ENCODE data around the gene MEN1.

The MEN1 gene

DNA sequence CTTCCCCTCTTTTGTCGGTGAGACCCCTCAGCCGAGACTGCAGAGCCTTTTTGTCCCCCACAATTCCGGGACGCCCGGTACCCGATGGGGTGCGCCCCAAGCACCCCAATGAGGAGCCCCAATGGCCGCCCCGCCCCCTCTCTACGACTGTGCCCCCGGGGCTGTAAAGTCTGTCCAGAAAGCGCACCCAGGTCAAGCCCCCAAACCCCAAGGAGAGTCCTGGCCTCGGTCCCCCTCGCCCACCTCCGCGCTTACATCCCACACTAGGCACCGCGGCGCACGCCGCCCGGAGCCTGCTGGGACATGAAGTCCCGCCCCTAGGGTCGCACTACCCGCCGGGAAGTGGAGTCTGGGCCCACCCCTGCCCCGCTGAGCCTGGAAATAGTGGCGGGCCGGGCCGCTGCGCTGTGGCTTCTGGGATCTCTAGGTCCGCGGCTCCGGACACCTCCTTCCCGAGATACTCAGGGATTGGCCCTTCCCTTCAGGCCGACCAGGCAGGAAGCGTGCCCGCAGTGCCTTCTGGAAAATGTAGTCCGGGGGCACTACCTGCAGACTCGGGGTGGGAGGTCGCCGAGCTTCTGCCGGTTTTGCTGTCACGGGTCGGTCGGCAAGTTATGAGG, at the start of gene MEN1:
Gene MEN1 (minus strand): TSS at position 281 of the 620 bp plus-strand sequence. CDS start 442 bp downstream, outside the sequence.
- DNase-seq (ENCODE audit: low read depth in 2 of 3, low spot score in 1 of 3) = peak; percentile 79 to 81 (median 81)

DNA sequence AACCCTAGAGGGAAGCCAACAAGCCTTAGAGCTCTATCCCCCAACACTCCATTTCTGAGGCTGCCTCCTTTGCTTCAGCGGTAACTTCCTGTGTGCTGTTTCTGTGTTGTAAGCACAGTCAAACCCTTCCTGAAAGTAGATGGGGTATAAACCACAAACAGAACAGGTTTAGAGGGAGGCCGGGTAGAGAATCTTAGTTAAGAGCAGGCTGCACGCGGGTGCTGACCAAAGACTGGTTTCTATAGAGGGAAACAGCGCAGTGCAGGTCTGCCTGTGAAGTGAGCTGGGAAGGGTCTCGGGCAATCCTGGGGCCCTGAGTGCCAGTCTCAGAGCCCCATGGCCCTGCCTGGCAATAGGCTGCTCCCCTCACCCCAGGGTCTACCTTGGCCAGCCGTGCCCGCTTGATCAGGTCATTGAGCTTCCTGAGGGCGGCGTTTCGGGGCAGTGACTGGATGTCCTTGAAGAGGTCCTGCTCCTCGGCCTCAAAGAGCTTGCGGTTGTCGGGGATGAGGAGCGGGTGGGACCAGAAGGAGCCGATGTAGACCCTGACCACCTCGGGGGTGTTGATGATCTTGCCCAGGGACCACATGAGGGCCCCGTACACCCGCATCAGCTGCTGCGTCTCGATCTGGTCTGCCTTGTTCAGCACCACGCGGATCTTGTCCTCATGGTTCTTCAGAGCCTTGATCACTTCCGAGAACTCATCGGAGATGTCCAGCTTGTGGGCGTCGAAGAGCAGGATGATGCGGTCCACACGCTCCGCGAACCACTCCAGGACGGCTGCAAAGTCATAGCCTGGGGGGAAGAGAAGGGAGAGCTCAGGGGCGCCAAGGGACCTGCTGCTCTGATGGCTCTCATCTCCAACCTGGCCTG, 49.4 kb upstream of the MEN1 start:
- peak in 2 of 3 donors; percentile 59 to 62 for DNase-seq (ENCODE audit: low read depth in 2 of 3, low spot score in 1 of 3)

DNA sequence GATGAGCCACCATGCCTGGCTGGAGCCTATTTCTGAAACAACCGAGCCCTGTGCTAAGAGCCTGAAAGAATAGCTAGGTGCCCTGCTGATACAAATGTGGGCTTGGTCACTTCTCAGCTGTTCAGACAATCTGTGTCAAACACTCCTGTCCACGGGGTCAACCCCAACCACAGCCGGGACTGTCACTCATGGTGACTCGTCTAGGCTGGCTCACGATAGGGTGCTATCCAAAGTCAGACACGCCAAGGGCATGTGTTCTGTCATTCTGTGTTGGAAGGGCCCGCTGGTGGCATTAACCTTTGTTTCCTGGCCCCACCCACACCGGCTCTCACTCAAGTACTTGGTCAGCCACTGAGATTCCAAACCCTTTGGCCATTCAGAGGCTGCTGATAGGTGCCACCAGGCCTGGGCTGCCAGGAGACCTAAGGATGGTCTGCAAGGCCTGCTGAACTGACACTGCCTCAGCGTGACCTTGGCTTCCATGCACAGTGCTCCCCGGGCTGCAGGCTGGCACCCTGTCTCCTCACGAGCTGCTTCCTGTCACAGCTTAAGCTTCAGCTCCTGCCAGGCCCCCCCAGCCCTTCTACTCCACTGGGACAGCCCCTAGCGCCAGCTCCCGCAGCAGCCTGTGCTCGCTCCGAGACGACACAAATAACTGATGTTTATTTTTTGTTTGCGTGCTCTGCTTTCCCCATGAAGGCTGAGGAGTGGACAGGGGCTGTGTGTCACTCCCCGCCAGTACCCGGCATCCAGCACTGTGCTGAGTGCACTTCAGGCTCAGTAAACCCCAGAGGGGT, 48.3 kb upstream of the MEN1 start:
- no peak for DNase-seq (ENCODE audit: low read depth in 2 of 3, low spot score in 1 of 3)

DNA sequence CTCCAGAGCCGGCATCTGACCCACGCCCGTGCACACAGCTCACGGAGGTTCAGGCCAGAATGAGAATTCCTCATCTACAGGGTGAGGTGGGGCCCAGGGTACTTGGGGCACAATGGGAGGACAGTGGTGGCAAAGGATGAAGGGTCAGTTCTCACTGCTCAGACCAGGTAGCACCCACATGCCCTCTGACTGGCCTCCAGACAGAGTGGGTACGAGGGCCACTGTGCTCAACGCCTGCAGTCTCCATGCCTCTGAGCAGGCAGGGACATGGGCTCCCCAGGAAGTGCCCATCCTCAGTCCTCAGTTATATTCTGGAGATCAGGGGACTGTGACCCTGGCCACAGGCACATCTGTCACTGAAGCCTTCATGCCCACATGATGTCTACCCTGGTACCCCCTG, 47.1 kb upstream of the MEN1 start:
- DNase-seq (ENCODE audit: low read depth in 2 of 3, low spot score in 1 of 3) = no peak

DNA sequence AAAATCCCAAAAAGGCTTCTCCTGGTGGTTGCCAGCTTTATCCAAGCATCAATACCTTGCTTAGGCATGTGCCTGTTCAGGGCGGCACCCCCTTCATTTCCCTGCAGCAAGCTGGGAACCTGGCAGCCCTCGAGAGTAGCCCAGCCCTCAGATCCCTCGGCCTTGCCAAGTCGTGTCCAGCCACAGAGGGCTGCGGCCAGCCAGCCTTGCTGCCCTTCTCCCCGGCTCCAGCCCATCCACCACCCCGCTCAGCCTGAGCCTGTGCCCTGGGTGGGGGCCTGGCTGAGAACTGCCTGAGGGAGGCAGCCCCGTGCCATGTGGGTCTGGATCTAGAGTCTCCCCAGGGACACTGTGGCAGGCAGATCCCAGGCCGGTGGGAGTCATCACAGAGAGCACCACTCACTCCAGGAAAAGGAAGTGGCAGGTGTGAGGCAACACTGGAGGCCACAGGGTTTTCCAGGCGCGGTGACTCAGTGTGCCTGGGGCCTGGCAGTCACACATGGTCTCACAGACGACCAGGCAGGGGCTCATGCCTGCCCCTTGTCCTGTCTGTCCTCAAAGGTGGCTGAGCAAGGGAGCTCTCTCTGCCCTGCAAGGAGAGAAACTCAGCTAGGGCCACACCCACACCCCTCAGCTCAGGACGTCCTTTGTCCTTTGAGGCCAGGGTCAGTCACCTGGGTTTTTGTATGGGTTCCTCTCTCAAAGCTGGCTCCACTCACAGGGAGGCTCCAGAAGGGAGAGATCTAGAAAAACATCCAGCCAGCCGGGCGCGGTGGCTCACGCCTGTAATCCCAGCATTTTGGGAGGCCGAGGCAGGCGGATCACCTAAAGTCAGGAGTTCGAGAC, 46.3 kb upstream of the MEN1 start:
- peak; percentile 64 to 75 (median 71) for DNase-seq (ENCODE audit: low read depth in 2 of 3, low spot score in 1 of 3)

DNA sequence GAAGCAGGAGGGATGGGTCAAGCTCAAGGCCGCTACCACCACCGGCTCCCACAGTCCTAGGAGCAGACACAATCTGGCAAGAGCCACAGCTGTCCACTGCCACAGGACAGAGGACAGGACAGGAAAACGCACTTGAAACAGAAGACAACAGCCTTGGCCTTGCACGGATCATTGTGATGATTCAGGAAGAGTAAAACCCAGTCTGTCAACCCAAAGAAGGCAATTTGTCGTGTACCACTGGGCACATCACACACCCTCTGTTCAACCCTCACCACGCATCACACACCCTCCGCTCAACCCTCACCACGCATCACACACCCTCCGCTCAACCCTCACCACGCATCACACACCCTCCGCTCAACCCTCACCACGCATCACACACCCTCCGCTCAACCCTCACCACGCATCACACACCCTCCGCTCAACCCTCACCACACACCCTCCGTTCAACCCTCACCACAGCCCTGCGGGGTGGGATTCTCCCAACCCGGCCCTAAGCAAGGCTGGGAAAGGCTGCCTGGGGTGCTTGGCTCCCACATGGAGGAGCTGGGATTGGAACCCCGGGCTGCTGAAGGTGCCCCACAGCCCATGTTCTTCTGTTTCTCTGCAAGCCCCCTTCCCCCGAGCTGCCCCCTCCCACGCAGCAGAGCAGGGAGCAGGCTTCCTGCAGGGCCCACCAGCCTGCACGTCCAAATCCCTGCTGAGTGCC, 45.4 kb upstream of the MEN1 start:
- no peak for DNase-seq (ENCODE audit: low read depth in 2 of 3, low spot score in 1 of 3)

DNA sequence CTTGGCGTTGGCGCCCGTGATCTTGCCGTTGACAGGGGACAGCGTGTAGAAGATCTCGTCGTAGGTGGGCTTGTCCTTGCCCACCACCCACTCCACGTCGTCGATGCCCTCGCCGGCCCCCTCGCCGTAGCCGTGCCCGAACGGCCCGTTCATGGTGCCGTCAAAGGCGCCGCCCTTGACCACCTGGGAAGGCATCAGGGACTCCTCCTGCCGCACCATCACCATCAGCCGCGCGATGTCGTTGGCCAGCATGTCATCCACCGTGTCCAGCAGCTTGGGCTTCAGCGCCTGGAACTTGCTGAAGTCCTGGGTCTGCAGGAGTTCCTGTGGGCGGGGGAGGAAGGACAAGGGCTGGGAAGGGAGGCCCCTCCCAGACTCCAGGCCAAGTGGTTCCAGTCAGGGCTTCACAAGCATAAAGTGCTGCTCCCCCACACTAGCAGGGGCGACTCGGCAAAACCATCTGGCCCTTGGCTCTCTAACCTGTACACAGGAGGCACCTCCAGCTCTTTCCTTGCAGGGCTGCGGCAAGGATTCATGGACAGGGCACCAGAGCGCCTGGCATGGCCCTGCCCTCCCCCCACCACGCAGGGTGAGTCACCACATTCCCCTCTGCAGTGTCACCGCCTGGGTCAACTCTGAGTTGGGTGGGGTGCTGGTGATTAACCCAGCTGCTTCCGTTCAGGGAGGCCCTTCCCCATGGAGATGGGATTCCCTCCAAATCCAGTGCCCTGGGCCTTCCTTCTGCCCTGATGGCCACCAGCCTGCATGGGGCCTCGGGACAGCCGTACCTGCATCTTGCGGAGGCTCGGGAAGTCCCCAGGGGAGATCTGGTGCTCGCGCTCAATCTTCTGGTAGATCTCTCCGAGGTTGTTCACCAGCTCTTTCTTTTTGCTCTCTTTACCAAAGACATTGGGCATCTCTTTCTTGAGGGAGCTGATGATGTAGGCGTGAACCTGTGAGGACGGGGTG, 44.5 kb upstream of the MEN1 start:
- DNase-seq (ENCODE audit: low read depth in 2 of 3, low spot score in 1 of 3) = no peak

DNA sequence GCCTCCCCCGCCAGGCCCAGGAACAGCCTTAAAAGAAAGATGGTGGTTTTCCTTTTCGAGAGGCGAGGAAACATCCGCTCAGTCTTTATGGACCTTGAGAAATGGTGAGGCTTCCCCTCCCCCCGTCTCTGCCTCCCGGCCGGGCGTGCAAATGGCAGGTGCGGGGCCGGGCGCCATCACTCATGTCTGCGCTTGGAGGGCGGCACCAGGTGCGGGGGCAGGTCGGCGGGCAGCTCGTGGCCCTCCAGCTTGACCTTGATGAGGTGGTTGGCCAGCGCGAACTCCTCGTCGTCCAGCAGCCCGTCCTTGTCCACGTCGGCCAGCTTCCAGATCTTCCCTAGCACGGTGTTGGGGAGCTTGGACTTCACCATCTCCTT, 43.8 kb upstream of the MEN1 start:
- no peak for DNase-seq (ENCODE audit: low read depth in 2 of 3, low spot score in 1 of 3)

DNA sequence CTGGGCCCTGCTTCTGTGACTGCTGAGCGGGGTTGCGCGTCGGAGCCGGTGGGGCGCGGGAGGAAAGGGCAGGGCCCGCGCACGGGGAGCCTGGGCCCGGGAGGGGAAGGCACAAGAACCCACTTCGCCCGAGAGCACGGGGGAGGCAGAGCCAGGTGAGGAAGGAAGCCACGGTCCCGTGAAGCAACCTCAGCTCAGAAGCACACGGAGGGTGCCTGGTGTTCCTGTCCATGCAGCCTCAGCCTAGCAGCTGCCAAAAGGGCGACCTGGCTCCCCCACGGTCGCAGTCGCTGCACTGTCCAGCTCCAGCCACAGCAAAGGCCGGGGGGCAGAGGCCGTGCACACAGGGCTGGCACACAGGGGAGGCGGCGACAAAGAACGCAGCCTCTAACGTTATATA, 43.4 kb upstream of the MEN1 start:
- DNase-seq (ENCODE audit: low read depth in 2 of 3, low spot score in 1 of 3) = no peak

DNA sequence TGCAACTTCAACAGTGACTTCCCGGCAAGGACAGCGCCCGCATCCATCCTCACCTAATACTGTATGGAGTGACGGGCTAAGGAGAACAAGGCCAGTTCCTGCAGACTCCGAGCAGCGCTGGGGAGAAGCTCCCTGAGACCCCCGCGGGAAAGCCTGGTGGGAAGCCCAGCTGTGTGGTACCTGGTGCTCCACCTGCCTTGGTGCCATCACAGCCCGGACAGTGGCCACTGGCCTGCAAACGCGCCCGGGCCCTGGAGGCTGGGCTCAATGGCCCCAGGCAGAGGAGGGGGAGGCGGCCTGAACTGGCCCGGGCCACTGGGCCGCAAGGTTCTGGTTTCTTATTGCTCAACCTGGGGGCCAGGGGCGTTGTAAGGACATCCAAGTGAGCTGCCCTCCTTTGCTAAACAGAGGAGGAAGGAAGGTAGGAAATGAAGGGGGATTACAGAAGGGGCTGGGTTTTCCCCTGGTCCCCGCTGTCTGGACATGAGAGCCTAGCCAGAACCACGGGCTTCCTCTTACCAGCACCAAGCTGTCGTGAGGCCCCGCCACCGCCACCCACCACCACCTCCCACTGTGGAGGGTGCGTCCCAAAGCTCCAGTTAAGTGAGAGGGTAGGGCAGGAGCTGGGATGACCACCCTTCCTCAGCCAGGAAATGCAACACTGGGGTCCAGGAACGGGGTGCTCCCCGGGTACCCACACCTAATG, 42.6 kb upstream of the MEN1 start:
- DNase-seq (ENCODE audit: low read depth in 2 of 3, low spot score in 1 of 3) = no peak

DNA sequence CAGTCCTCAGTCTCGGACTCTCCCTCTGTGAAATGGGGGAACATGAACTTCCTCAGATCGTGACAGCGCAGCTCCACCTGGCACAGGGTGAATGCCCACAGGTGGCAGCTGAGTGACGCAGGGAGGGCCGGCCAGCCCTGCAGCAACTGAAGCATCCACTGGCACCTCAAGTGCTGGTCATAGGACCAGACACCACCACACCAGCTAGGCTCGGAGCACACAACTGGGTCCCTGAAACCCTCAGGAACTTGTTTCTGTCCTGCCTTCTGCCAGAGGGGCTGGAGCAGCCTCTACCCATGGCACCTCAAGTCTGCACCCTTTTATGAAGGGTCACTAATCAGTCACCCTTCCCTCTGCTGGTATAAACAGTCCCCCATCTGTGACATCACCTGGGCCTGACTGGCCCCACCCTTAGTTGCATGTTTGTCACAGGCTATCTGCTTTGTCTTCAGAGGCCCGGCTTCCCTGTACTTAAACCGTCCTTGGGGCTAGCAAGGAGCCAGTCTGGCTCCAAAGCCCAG, 41.5 kb upstream of the MEN1 start:
- DNase-seq (ENCODE audit: low read depth in 2 of 3, low spot score in 1 of 3) = no peak

DNA sequence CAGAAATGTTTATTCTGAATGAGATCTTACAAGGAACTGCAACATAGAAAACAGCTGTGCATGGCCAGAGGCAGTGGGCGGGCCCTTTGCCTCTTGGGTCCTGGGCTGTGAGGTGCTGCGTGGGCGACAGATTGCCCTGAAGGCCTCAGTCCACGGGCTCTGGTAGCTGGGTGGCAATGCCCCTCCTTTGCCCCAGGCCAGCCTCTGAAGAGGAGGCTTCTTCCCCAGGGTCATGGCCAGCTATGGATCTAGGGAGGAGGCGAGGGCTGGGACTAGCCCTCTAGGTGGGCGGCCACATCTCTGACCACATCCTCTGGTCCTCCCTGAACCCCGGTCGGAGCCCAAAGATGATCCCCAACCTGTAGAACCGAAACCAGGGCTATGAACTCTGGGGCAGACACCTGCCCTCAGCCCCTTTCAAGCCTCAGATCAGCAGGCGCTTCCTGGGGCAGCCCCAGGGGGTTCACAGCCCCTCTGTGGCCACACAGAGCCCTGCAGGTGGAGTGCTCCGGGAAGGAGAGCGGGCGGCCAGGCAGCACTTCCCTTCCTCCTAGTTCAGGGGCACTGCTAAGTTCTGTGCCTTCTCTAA, 40.7 kb upstream of the MEN1 start:
- DNase-seq (ENCODE audit: low read depth in 2 of 3, low spot score in 1 of 3) = peak in 1 of 3 donors; percentile 52

DNA sequence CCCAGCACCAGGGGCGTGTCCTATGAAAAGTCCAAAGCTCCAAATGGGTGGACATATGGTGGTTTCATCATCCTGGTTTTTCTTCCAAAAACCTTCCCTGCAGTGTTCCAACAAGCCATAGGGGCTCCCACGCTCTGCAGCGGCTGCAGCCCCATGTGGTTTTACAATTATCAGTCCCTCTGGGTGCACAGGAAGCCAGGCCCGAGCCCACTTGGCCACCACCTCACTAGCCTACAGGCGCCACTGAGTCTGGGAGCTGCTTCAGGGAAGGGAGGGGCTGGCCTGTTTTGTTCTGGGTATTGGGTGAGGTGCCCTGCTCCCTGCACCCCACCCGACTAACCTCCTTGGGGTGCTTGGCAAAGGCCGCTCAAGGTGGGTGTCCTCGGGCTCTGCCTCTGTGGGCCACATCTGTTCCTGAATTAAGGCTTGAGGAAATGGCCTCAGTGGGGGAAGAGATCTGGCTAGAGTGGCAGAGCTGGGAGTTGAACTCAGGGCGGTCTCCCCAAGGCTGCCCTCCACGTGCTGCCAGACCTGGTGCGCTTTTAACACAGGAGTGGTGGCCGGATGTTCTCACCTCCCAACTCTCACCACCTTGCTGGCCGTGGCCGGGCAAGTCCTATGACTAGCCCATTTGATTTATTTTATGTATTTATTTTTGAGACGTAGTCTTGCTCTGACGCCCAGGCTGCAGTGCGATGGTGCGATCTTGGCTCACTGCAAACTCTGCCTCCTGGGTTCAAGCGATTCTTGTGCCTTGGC, 39.4 kb upstream of the MEN1 start:
- DNase-seq (ENCODE audit: low read depth in 2 of 3, low spot score in 1 of 3) = no peak

DNA sequence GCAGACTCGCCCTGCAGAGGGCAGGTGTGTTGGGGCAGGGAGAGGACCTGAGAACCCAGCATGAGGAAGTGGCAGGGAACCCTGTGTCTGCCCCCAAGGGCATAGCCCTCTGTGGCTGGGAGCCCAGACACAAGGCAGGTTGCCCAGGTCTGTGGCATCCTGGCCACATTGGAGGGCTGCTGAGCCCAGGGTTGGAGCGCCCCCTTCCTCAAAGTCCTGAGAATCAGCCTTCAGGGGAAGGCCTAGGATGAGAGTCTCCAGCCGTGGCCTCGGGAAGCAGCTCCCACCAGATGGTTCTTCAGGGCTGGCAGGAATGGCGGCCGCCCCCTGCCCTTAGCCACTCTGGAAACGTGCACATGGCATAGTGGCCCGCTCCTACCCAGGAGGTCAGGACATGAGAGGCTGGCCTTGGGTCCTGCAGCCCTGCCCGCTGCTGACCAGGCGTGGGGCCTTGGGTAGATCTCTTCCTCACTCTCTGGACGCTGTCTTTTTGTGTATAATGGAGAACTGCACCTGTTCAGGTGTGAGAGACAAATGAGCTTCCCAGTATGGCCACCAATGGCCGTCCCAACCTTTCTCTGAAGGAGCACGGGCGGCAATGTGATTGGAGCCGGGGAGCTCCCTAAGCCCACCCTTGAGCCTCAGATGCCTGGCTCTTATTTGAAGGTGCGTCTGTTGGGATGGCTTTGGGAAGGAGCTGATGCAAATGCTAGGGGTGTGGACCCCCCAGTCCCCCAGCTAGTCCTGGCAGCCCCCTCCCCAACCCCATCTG, 38.7 kb upstream of the MEN1 start:
- no peak for DNase-seq (ENCODE audit: low read depth in 2 of 3, low spot score in 1 of 3)

DNA sequence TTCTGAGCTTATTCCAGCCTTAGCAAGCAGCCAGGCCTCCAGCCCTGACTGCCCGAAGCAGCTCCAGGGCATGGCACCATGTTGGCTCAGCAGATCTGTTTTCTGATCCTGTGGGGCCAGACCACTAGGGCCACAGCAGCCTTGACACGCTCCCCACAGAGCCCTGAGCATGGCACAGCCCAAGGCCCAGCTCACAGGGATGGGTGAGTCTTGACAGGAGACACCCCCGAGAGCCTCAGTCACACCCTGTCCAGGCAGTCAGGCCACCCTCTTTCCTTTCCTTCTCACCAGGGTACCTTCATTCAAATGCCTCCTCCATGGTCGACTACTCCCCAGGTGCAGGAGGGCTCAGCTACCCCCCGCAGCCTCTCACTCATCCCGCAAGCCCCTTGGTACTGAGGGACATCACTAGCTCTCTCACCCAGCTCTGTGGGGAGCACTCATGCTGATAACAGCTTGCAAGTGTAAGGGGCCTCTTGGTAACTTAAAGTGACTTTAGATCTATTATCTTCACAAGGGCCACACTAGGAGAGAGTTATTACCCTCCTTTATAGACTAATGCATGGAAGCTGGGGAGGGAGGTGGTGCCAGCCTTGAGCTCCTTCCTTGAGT, 38.0 kb upstream of the MEN1 start:
- DNase-seq (ENCODE audit: low read depth in 2 of 3, low spot score in 1 of 3) = no peak
